ENCODE data around the gene ALDH1L2. TPM values are rescaled to one million over a fixed set of nuclear protein-coding genes. Genes with fewer than 3 reads are reported as not detected.
A peak's percentile ranks its signal among the peaks of the same experiment; 100 is the strongest.

The ALDH1L2 gene
- total RNA-seq, 1 experiment from 2014 or later, result 2.2 TPM

GRCh38 chr12:105036937-105037649 is 47.2 kb downstream of the ALDH1L2 start:
- DNase-seq, result no peak
- peak overlapping the region; percentile 27; the same call in 1 of the 2 replicates for H3K4me2 ChIP-seq
- peaks cover 13% of the 10 kb centered on the region for H3K4me1 ChIP-seq (replicated peaks; ENCODE audit: insufficient read depth)
- no peaks in the 10 kb centered on the region for H3K36me3 ChIP-seq (ENCODE audit: low read depth)
- intact Hi-C loops (cut with micrococcal nuclease; ENCODE audit: unreplicated experiment), result no loop called here
- peaks cover 6% of the 10 kb centered on the region; the same call in 1 of the 2 replicates for H3F3A ChIP-seq (ENCODE audit: insufficient read depth, low read depth)
- no peak overlapping the region for H3K27ac ChIP-seq
- ChIA-PET CTCF (interaction anchor here (0.6 kb wide), 1 partner anchor 928 kb away, joined by 3 read pairs; no protein-coding TSS in a partner anchor), POLR2A (ENCODE audit: unreplicated experiment) (no interaction called here)
- no peaks in the 10 kb centered on the region for H4K20me1 ChIP-seq (ENCODE audit: insufficient read depth)
- H3K4me3 ChIP-seq, result no peak overlapping the region
- no peaks in the 10 kb centered on the region for H3K9me3 ChIP-seq (ENCODE audit: insufficient read depth, low read depth)
- no peaks in the 10 kb centered on the region for H3K79me2 ChIP-seq (ENCODE audit: low read depth)
- BruUV-seq (replicated peaks), result no TSS peak
- H3K9me2 ChIP-seq (ENCODE audit: insufficient read depth), result no peaks in the 10 kb centered on the region
- H2AFZ ChIP-seq, result no peak overlapping the region
- no peaks in the 10 kb centered on the region for H3K27me3 ChIP-seq (ENCODE audit: insufficient read depth, low read depth)
- TF ChIP-seq CTCF (conservative IDR thresholded peaks at IDR 0.05) (no peak), EZH2 (IDR thresholded peaks at IDR 0.05; ENCODE audit: low read depth) (no peak)

- CTCF ChIA-PET, result no interaction called here
- BruUV-seq (replicated peaks), result no TSS peak
Observed at GRCh38 chr12:105033851-105034250, 50.4 kb downstream of the ALDH1L2 start.

GRCh38 chr12:105032703-105033357 is 51.4 kb downstream of the ALDH1L2 start:
- Histone ChIP-seq H3K79me2 (ENCODE audit: low read depth) (no peaks in the 10 kb centered on the region), H3K4me3 (no peak overlapping the region), H3F3A (ENCODE audit: insufficient read depth, low read depth) (peaks cover 6% of the 10 kb centered on the region; the same call in 1 of the 2 replicates), H2AFZ (no peak overlapping the region), H3K27ac (no peak overlapping the region), H3K4me1 (replicated peaks; ENCODE audit: insufficient read depth) (peaks cover 13% of the 10 kb centered on the region), H3K27me3 (ENCODE audit: insufficient read depth, low read depth) (no peaks in the 10 kb centered on the region), H4K20me1 (ENCODE audit: insufficient read depth) (no peaks in the 10 kb centered on the region), H3K36me3 (ENCODE audit: low read depth) (no peaks in the 10 kb centered on the region), H3K9me2 (ENCODE audit: insufficient read depth) (no peaks in the 10 kb centered on the region), H3K4me2 (no peak overlapping the region), H3K9me3 (ENCODE audit: insufficient read depth, low read depth) (no peaks in the 10 kb centered on the region)
- ChIA-PET CTCF (no interaction called here), POLR2A (ENCODE audit: unreplicated experiment) (no interaction called here)
- DNase-seq, result no peak
- intact Hi-C loops (cut with micrococcal nuclease; ENCODE audit: unreplicated experiment), result no loop called here
- TF ChIP-seq CTCF (conservative IDR thresholded peaks at IDR 0.05) (no peak), EZH2 (IDR thresholded peaks at IDR 0.05; ENCODE audit: low read depth) (no peak)
- no TSS peak for BruUV-seq (replicated peaks)

More at GRCh38 chr12:105033851-105034250, 50.4 kb downstream of the ALDH1L2 start:
- Histone ChIP-seq H2AFZ (no peak overlapping the region), H3K4me3 (no peak overlapping the region), H3K4me1 (replicated peaks; ENCODE audit: insufficient read depth) (peaks cover 13% of the 10 kb centered on the region), H3K4me2 (no peak overlapping the region), H3K9me3 (ENCODE audit: insufficient read depth, low read depth) (no peaks in the 10 kb centered on the region), H3K27me3 (ENCODE audit: insufficient read depth, low read depth) (no peaks in the 10 kb centered on the region), H4K20me1 (ENCODE audit: insufficient read depth) (no peaks in the 10 kb centered on the region), H3K36me3 (ENCODE audit: low read depth) (no peaks in the 10 kb centered on the region), H3K27ac (no peak overlapping the region), H3F3A (ENCODE audit: insufficient read depth, low read depth) (peaks cover 6% of the 10 kb centered on the region; the same call in 1 of the 2 replicates), H3K79me2 (ENCODE audit: low read depth) (no peaks in the 10 kb centered on the region), H3K9me2 (ENCODE audit: insufficient read depth) (no peaks in the 10 kb centered on the region)
- TF ChIP-seq EZH2 (IDR thresholded peaks at IDR 0.05; ENCODE audit: low read depth) (no peak), CTCF (conservative IDR thresholded peaks at IDR 0.05) (no peak)
- intact Hi-C loops (cut with micrococcal nuclease; ENCODE audit: unreplicated experiment), result no loop called here
- no peak for DNase-seq
- POLR2A ChIA-PET (ENCODE audit: unreplicated experiment), result no interaction called here
